Stimulated activated CD4-positive, alpha-beta T cell treated with anti-CD3 and anti-CD28 coated beads, Interleukin-15, amount 100 ng/mL, for 24 hours (primary cell): ENCODE results near the gene CDKL2.
"Not testable (repeated sequence)": the region's sequence is repeated elsewhere in the genome, so short reads cannot be mapped to it uniquely, and the experiment has no call there.

Experiments
- DNase-seq: peaks from one replicate; pipeline ENCODE4 v3.0.0-alpha.2; 2020

Gene CDKL2

GRCh38 chr4:75547647-75548387 is 82.5 kb downstream of the CDKL2 start:
- no peak for DNase-seq

DNA sequence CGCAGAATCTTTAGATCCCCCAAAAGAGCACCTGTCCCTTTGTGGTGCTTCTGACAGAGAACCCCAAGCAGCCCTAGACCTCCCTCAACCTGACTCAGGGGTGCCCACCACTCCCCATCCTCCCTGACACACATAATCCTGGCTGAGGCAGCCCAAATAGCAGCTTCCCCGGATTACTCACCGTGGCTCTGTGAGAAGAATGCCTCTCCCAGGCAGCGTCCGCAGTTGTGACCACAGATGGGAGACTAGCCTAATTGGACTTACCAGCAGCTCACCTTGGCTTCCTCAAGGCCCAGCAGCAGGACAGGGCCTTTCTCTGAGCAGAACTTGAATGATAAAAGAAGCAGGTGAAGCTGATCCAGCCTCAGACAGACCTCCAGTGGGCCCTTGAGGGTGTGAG is 84.8 kb downstream of the CDKL2 start:
- DNase-seq, result no peak

- no peak for DNase-seq
These were observed 85.5 kb downstream of the CDKL2 start for GRCh38 chr4:75544870-75545269.

DNA sequence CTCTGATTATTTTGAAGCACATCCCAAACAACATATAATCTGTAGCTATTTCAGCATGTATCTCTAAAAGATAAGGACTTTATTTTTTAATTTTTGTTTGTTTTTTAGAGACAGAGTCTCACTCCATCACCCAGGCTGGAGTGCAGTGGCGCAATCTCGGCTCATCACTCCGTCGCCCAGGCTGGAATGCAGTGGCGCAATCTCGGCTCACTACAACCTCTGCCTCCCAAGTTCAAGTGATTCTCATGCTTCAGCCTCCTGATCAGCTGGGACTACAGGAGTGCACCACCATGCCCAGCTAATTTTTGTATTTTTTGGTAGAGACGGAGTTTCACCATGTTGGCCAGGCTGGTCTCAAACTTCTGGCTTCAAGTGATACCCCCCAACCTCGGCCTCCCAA is 86.1 kb downstream of the CDKL2 start:
- not testable (repeated sequence) for DNase-seq

DNA sequence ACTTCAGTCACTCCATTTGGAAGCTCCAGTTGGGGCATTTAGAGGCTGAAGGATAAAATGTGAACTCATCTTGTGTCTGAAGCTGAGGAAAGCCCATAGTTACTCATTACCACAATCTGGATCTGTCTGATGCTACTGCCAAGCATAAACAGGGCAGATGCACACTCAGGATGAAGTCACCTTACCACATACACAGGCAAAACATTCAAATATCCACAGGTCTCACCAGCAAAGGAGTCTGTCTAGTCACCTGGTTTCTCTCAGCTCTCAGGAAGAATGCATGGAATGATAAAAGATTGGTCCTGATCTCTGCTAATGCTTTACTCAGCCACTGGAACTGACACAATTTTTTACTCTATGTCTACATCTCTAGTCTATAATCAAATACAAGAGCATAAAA is 87.5 kb downstream of the CDKL2 start:
- DNase-seq, result no peak

DNA sequence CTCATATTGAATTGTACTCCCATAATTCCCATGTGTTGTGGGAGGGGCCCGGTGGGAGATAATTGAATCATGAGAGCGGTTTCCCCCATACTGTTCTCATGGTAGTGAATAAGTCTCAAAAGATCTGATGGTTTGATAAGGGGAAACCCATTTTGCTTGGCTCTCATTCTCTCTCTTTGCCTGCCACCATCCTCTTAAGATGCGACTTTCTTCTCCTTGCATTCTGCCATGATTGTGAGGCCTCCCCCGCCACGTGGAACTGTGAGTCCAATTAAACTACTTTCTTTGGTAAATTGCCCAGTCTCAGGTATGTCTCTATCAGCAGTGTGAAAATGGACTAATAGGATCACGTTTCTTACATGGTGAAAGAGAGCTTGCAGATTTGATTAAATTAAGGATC is 93.0 kb downstream of the CDKL2 start:
- not testable (repeated sequence) for DNase-seq

- not testable (repeated sequence) for DNase-seq
These were observed 96.4 kb downstream of the CDKL2 start for GRCh38 chr4:75533926-75534325.

- not testable (repeated sequence) for DNase-seq
These were observed 96.9 kb downstream of the CDKL2 start for GRCh38 chr4:75533339-75533887.

DNA sequence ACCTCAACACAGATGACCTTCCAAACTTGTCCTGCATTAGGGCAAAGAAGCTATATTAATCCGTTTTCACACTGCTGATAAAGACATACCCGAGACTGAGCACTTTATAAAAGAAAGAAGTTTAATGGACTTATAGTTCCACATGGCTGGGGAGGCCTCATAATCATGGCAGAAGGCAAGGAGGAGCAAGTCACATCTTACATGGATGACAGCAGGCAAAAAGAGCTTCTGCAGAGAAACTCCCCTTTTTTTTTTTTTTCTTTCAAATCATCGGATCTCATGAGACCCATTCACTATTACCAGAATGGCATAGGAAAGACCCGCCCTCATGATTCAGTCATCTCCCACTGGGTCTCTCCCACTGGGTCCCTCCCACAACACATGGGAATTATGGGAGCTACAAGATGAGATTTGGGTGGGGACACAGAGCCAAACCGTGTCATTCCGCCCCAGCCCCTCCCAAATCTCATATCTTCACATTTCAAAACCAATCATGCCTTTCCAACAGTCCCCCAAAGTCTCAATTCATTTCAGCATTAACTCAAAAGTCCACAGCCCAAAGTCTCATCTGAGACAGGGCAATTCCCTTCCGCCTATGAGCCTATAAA is 98.7 kb downstream of the CDKL2 start:
- DNase-seq, result not testable (repeated sequence)

DNA sequence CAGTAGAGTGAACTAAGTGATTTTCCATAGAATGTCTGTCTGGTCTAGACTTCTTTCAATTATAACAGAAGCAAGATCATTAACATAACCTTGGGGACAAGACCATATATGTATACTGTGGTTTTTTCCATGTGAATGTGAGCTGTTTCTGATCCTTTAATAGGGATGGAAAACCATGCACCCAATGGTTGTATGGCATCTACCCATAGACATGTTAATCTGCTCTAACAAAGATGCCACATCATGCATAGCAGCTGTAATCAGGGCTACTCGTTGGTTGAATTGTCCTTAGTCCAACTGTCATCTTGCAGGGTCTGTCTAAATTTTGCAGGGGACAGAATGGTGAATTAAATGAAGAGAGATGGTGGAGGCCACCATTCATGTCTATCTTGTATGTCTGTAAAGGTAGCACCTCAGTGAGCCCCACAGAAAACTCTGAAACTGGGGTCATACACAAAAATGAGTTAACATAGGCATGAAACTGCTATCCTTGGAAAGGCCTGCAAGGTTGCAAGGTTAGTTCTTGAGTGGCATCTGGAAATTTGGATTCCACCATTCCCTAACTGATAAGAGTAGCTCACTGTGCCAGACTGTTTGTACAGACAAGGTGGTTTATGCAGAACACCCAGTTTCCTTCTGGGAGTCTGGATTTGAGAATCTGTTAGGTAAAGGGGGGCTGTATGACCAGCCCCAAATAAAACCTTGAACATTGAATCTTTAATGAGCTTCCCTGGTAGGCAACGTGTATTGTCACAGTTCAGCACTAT is 99.6 kb downstream of the CDKL2 start:
- DNase-seq, result no peak
